Glutamatergic neuron (in vitro differentiated cells): ENCODE data around the gene SLC4A7. TPM values are rescaled to one million over a fixed set of nuclear protein-coding genes. Genes with fewer than 3 reads are reported as not detected.

Source experiments
- DNase-seq: peaks from one replicate; pipeline ENCODE4 v3.0.0; 2022
- H3K27ac Mint-ChIP-seq: one replicate; pipeline ENCODE4 v1.8.0; 2020; ENCODE audit warnings: mild to moderate bottlenecking, mixed read lengths, inconsistent platforms; ENCODE audit not compliant: unreplicated experiment
- H3K27me3 Mint-ChIP-seq: one replicate; pipeline ENCODE4 v1.8.0; 2020; ENCODE audit warnings: mild to moderate bottlenecking, moderate library complexity, mixed read lengths, inconsistent platforms; ENCODE audit not compliant: unreplicated experiment
- H3K36me3 Mint-ChIP-seq: one replicate; pipeline ENCODE4 v1.8.0; 2020; ENCODE audit warnings: mild to moderate bottlenecking, mixed read lengths, inconsistent platforms; ENCODE audit not compliant: unreplicated experiment
- H3K4me1 Mint-ChIP-seq: one replicate; pipeline ENCODE4 v1.8.0; 2020; ENCODE audit warnings: mild to moderate bottlenecking, low read depth, mixed read lengths, inconsistent platforms; ENCODE audit not compliant: unreplicated experiment
- H3K4me3 Mint-ChIP-seq: one replicate; pipeline ENCODE4 v1.8.0; 2020; ENCODE audit warnings: mild to moderate bottlenecking, mixed read lengths, inconsistent platforms; ENCODE audit not compliant: unreplicated experiment
- H3K9me3 Mint-ChIP-seq: one replicate; pipeline ENCODE4 v1.8.0; 2020; ENCODE audit warnings: mild to moderate bottlenecking, moderate library complexity, mixed read lengths, inconsistent platforms; ENCODE audit not compliant: unreplicated experiment
- total RNA-seq: library from RNA; stranded (reverse); fragmentation: NEBNext Ultra II Directional; extraction: Animal tissue kit (Norgen Biotek cat#: 25700); gene quantifications from one replicate; pipeline ENCODE4 v1.2.1, GENCODE V29; 2021; ENCODE audit not compliant: unreplicated experiment
- TF ChIP-seq, protein P1 (sequence below): fragments of 200-600 bp; sonication (generic); IDR thresholded peaks from one replicate; pipeline ENCODE4 v1.5.0; 2021; ENCODE audit not compliant: partially characterized antibody, unreplicated experiment

The SLC4A7 gene
- total RNA-seq, 1 donor from 2014 or later: 67.0 TPM

DNA sequence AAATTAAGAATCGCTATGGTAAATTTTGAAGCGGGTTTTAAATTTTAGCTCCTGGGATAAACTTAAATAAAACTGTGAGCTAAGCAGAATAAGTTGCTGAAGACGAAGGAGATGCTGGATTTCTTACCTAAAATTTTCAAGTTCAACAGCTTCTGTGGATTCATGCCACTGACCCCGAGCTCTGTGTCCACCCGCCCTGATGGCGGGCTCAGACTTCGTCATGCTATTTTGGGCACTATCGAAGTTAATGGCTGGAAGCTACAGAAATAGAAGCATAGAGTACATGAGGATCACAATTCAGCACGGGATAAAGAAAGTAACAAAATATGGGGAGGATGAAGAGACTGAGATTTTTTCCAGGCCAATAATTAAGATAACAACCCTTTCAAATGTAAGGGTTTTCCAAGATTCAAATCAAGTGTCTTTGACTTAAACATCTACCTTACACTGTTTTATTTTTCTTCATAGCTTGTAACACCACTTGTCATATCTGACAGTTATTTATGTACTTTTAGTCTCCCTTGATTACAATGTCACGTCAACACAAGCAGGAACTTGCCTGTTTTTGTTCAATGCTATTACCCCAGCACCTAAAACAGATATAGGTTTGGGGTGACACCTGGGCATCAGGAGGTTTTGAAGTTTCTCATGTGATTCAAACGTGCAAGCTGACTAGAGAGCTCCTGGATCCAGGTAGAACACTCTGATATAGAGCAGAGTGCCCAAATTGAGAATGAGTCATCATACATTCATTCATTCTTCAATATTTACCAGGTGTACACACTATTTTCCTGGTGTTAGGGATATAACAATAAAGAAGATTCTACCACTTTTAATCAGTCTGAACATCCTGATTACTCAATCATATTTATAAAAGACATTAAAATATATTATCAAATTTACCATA is 138.0 kb downstream of the SLC4A7 start:
- no peaks in the 10 kb centered on the region for H3K27me3 Mint-ChIP-seq
- H3K27ac Mint-ChIP-seq: no peak overlapping the region
- no peaks in the 10 kb centered on the region for H3K36me3 Mint-ChIP-seq
- H3K4me3 Mint-ChIP-seq: no peak overlapping the region
- H3K9me3 Mint-ChIP-seq: no peaks in the 10 kb centered on the region
- TF ChIP-seq, protein P1, sequence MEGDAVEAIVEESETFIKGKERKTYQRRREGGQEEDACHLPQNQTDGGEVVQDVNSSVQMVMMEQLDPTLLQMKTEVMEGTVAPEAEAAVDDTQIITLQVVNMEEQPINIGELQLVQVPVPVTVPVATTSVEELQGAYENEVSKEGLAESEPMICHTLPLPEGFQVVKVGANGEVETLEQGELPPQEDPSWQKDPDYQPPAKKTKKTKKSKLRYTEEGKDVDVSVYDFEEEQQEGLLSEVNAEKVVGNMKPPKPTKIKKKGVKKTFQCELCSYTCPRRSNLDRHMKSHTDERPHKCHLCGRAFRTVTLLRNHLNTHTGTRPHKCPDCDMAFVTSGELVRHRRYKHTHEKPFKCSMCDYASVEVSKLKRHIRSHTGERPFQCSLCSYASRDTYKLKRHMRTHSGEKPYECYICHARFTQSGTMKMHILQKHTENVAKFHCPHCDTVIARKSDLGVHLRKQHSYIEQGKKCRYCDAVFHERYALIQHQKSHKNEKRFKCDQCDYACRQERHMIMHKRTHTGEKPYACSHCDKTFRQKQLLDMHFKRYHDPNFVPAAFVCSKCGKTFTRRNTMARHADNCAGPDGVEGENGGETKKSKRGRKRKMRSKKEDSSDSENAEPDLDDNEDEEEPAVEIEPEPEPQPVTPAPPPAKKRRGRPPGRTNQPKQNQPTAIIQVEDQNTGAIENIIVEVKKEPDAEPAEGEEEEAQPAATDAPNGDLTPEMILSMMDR: no peak
- H3K4me1 Mint-ChIP-seq: no peaks in the 10 kb centered on the region
- no peak for DNase-seq

DNA sequence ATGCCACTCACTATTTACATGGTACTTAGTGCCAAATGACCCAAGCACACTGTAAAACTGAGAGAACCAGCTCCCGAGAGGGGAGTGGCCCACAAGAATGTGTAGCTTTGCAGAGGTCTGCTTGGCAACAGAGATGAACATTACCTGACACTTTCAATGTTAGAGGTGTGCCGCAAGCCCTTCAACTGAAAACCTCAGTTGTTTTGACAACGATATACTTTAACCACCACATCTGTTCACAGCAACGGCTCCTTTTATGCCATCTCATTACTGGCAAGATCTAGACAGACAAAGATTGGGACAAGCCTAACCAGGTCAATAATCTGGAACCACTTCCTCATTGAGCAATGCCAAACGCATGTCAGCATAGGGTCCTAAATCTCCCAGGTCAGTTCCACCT is 138.7 kb downstream of the SLC4A7 start:
- H3K4me3 Mint-ChIP-seq: no peak overlapping the region
- H3K4me1 Mint-ChIP-seq: no peaks in the 10 kb centered on the region
- TF ChIP-seq, protein P1: no peak

DNA sequence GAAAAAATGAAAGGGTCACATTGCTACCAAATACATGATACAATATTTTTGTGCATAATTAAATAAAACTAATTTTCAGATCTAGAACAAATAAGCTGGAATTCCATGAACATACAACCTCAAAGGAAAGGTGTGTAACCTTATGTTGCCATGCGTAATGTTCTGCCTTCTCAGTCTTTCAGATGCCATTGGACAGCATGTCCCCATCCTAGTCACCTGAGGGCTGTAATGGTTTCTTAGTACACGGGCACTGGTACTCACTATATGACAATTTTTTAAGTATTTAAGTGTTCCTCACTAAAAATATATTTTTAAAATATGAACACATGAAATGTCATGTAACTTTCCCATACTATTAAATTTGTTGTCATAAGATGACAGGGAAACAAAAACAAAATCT is 139.1 kb downstream of the SLC4A7 start:
- no peaks in the 10 kb centered on the region for H3K9me3 Mint-ChIP-seq
- no peak overlapping the region for H3K4me3 Mint-ChIP-seq
- no peak for DNase-seq
- no peak overlapping the region for H3K27ac Mint-ChIP-seq
- H3K27me3 Mint-ChIP-seq: no peaks in the 10 kb centered on the region
- TF ChIP-seq, protein P1: no peak
- no peaks in the 10 kb centered on the region for H3K4me1 Mint-ChIP-seq
- no peaks in the 10 kb centered on the region for H3K36me3 Mint-ChIP-seq

More for the DNA sequence above, 138.7 kb downstream of the SLC4A7 start:
- H3K27me3 Mint-ChIP-seq: no peaks in the 10 kb centered on the region
- no peak for DNase-seq
- H3K36me3 Mint-ChIP-seq: no peaks in the 10 kb centered on the region
- H3K27ac Mint-ChIP-seq: no peak overlapping the region
- no peaks in the 10 kb centered on the region for H3K9me3 Mint-ChIP-seq

DNA sequence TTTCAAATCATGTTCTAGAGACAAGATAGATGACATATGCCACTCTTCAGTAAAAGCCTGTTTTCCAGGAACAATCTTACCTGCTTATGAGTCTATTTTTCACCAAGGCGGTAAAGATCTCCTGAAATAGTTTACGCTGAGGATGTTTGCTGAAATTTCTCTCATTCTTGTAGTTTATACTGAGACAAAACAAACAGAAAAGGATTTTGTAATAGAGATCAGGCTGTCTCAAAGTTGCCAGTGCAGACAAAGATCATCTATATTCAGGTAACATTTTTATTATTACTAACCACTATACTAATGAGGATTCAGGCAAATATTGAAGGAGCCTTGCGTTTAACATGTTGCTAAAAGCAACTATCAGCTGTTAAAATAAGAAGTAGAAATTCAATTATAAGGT is 140.0 kb downstream of the SLC4A7 start:
- no peaks in the 10 kb centered on the region for H3K27me3 Mint-ChIP-seq
- TF ChIP-seq, protein P1: no peak
- H3K27ac Mint-ChIP-seq: no peak overlapping the region
- H3K9me3 Mint-ChIP-seq: no peaks in the 10 kb centered on the region
- no peak overlapping the region for H3K4me3 Mint-ChIP-seq
- H3K4me1 Mint-ChIP-seq: no peaks in the 10 kb centered on the region
- H3K36me3 Mint-ChIP-seq: no peaks in the 10 kb centered on the region
- DNase-seq: no peak

DNA sequence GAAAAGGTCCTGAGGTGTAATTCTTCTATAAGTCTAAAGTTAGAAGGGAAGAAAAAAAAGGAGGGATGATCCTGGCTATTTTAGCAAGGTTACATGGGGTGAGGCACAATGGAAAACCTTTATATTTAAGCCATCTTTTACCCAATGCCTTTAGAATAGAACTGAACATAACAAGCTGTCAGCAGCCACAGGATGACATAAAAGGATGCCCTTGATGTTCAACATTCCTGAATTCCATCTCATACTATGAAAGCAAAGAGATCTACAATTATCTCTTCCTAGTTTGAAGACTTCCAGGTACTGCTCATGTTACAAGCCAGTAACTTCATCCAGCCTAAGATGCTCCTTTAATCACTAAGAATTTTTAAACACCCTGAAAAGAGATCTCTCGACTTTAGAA is 141.9 kb downstream of the SLC4A7 start:
- H3K4me3 Mint-ChIP-seq: no peak overlapping the region
- peaks cover 2% of the 10 kb centered on the region for H3K27me3 Mint-ChIP-seq
- DNase-seq: no peak
- peaks cover 3% of the 10 kb centered on the region for H3K9me3 Mint-ChIP-seq
- no peak overlapping the region for H3K27ac Mint-ChIP-seq
- TF ChIP-seq, protein P1: no peak
- no peaks in the 10 kb centered on the region for H3K4me1 Mint-ChIP-seq
- H3K36me3 Mint-ChIP-seq: no peaks in the 10 kb centered on the region
